Adipose tissue (tissue), 3 donors: ENCODE results near the gene BACE1. TPM values are rescaled to one million over a fixed set of nuclear protein-coding genes. Genes with fewer than 3 reads are reported as not detected.

Experiments used
- H3K27ac ChIP-seq: one replicate; pipeline ENCODE4 v1.5.1; 2013; ENCODE audit warnings: low read depth, low read length
- WGBS, 3 donors: extraction: QIAGEN DNeasy Blood & Tissue Kit; methylation state at CpG; one replicate each; pipeline ENCODE4 v1.1.7; 2013; 5-methylcytosine and 5-hydroxymethylcytosine counted together
- polyA plus RNA-seq, 3 donors: library from polyadenylated mRNA; stranded (reverse); fragments of 200-250 nt; gene quantifications; one replicate each; pipeline ENCODE4 v1.2.3, GENCODE V29; 2013
- donor health status: healthy with polysubstance abuse.
- donor health status: Bipolar disorder and iron deficiency.
- donor health status: healthy.

Gene BACE1
- polyA plus RNA-seq, 3 donors: 10.6 to 28.7 (median 12.0) TPM

DNA sequence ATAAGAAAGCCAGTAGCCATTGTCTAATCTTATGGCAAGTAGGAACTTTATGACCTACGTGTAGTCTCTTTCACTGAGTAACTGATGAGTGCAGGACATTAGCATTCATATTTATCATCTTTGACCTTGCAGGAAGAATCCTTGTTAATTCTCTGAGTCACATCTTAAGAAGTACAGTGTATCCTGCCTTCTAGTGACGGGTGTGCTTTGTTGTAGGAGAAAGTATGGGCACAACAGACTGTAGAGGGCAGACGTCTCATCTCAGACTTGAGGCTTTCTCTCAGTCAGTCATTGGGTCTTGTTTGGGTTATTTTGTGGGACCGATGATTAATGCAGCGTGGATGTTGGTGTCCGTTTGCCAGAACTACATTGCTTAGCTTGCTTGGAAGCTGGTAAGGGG lies 76.8 kb downstream of the BACE1 start:
- WGBS, 3 donors: 75 to 86% (median 85%) methylated on average over 6 of the region's 6 CpGs
- no peak overlapping the region for H3K27ac ChIP-seq

DNA sequence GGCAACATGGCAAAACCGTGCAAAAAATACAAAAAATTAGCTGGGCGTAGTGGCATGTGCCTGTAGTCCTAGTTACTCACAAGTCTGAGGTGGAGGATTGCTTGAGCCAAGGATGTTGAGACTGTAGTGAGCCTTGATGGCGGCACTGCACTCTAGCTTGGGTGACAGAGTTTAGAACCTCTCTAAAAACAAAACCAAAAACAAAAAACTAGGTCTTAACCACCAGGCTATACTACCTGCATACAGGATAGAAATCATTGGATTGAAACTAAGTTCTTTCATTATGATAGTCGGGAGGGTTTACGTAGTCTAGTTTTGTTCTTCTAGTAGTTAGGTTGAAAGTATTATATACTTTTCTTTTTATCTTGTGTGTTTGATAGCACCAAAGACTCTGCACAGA lies 77.8 kb downstream of the BACE1 start:
- 95 to 98% (median 95%) methylated on average over 5 of the region's 5 CpGs for WGBS, 3 donors
- no peak overlapping the region for H3K27ac ChIP-seq

Other genes starting within 250 kb of the BACE1 start
- 10 to 100 TPM in 2 of 3 donors, 1 to 10 TPM in 1; 8.5 to 13.8 (median 11.2) TPM for gene SIK3, start 217.8 kb downstream of the BACE1 start, polyA plus RNA-seq
- 10 to 100 TPM in 2 of 3 donors, 1 to 10 TPM in 1; 8.1 to 35.5 (median 22.2) TPM for gene PAFAH1B2, start 172.0 kb downstream of the BACE1 start, polyA plus RNA-seq
- 10 to 100 TPM; 52.6 to 93.2 (median 54.5) TPM for gene SIDT2, start 137.5 kb downstream of the BACE1 start, polyA plus RNA-seq
- gene TAGLN, start 116.9 kb downstream of the BACE1 start, polyA plus RNA-seq: 1,000 to 10,000 TPM in 2 of 3 donors, 100 to 1,000 TPM in 1; 106 to 1,292 (median 1,213) TPM
- gene PCSK7, start 84.2 kb downstream of the BACE1 start, polyA plus RNA-seq: 10 to 100 TPM; 12.5 to 35.5 (median 20.1) TPM
- 10 to 100 TPM in 2 of 3 donors, 1 to 10 TPM in 1; 9.4 to 17.0 (median 11.5) TPM for gene RNF214, start 83.6 kb downstream of the BACE1 start, polyA plus RNA-seq
- 1 to 10 TPM; 2.3 to 2.9 (median 2.6) TPM for gene BACE1-AS, start 24.9 kb downstream of the BACE1 start, polyA plus RNA-seq
- 10 to 100 TPM in 1 of 3 donors, 1 to 10 TPM in 2; 8.7 to 18.4 (median 9.2) TPM for gene CEP164, start 11.6 kb upstream of the BACE1 start, polyA plus RNA-seq